SK-N-SH (cell line): ENCODE measurements around the gene G2E3. TPM values are rescaled to one million over a fixed set of nuclear protein-coding genes. Genes with fewer than 3 reads are reported as not detected.
"Not testable (repeated sequence)": the region's sequence is repeated elsewhere in the genome, so short reads cannot be mapped to it uniquely, and the experiment has no call there.

ENCODE experiments used
- CTCF ChIA-PET: fragments of 300-600, 350-600 bp; formaldehyde crosslinking; extraction: SDS; loops from one replicate; lab custom pipeline; 2021; lab: Yijun Ruan, JAX
- POLR2A ChIA-PET: fragments of 350-600 bp; sonication (Branson Sonifier 250); formaldehyde crosslinking; extraction: SDS; loops from one replicate; lab custom pipeline; 2020; ENCODE audit warnings: antibody characterized with exemption, inconsistent platforms; lab: Yijun Ruan, JAX
- DNase-seq: peaks from one replicate; pipeline ENCODE4 v3.0.0; 2012
- H2AFZ ChIP-seq: fragments of 200-600 bp; sonication (generic); 2 replicates; pipeline ENCODE4 v1.8.1; 2016; ENCODE audit warnings: antibody characterized with exemption, mild to moderate bottlenecking, low read depth
- H3F3A ChIP-seq: fragments of 200-600 bp; sonication (generic); replicated peaks from 2 replicates; pipeline ENCODE3; 2016; ENCODE audit warnings: antibody characterized with exemption, mild to moderate bottlenecking; ENCODE audit not compliant: insufficient read depth
- H3K27ac ChIP-seq, 2 experiments: fragments of 200-500 bp in 1 of 2; fragments of 200-600 bp in 1 of 2; sonication (Bioruptor generic) in 1 of 2; sonication (generic), shearing (Covaris generic) in 1 of 2; 2 replicates each; pipeline versions ENCODE4 v1.5.1 to v1.6.1; 2014 to 2016; ENCODE audit warnings: low read depth in 2 of 2, inconsistent platforms in 1 of 2, low read length in 1 of 2, mild to moderate bottlenecking in 1 of 2, mixed read lengths in 1 of 2
- H3K27me3 ChIP-seq: fragments of 200-600 bp; sonication (generic), shearing (Covaris generic); 2 replicates; pipeline ENCODE4 v1.6.1; 2016; ENCODE audit warnings: mixed run types; ENCODE audit not compliant: insufficient read depth
- H3K36me3 ChIP-seq, 2 experiments: fragments of 200-500 bp in 1 of 2; fragments of 200-600 bp in 1 of 2; sonication (Bioruptor generic) in 1 of 2; sonication (generic) in 1 of 2; replicated peaks in 1 of 2; 2 replicates each; pipeline versions ENCODE3 to v1.5.1; 2014 to 2016; ENCODE audit warnings: low read length in 1 of 2, mild to moderate bottlenecking in 1 of 2; ENCODE audit not compliant: insufficient read depth in 2 of 2, control insufficient read depth in 1 of 2
- H3K4me1 ChIP-seq, 2 experiments: fragments of 200-500 bp in 1 of 2; fragments of 200-600 bp in 1 of 2; sonication (Bioruptor generic) in 1 of 2; sonication (generic), shearing (Covaris generic) in 1 of 2; 2 replicates each; pipeline versions ENCODE4 v1.5.1 to v1.6.1; 2014 to 2016; ENCODE audit warnings: low read depth in 1 of 2, low read length in 1 of 2, mixed run types in 1 of 2; ENCODE audit not compliant: insufficient read depth in 2 of 2, control insufficient read depth in 1 of 2
- H3K4me2 ChIP-seq: fragments of 200-600 bp; sonication (generic), shearing (Covaris generic); 2 replicates; pipeline ENCODE4 v1.6.1; 2017; ENCODE audit warnings: mixed run types
- H3K4me3 ChIP-seq, 2 experiments: fragments of 200-500 bp in 1 of 2; fragments of 200-600 bp in 1 of 2; sonication (Bioruptor generic) in 1 of 2; sonication (generic), shearing (Covaris generic) in 1 of 2; 2 replicates each; pipeline versions ENCODE4 v1.5.1 to v1.8.1; 2014 to 2016; ENCODE audit warnings: low read depth in 2 of 2, inconsistent platforms in 1 of 2, low read length in 1 of 2, mild to moderate bottlenecking in 1 of 2, mixed read lengths in 1 of 2, moderate library complexity in 1 of 2
- H3K79me2 ChIP-seq: fragments of 200-600 bp; sonication (generic); 2 replicates; pipeline ENCODE4 v1.8.1; 2017; ENCODE audit warnings: mild to moderate bottlenecking; ENCODE audit not compliant: insufficient read depth
- H3K9ac ChIP-seq: fragments of 200-600 bp; sonication (generic); 2 replicates; pipeline ENCODE4 v1.6.1; 2017; ENCODE audit warnings: mixed run types
- H3K9me2 ChIP-seq: fragments of 200-600 bp; sonication (generic); 2 replicates; pipeline ENCODE4 v1.6.1; 2017; ENCODE audit warnings: mixed run types
- H3K9me3 ChIP-seq: fragments of 200-600 bp; sonication (generic); 2 replicates; pipeline ENCODE4 v1.6.1; 2017; ENCODE audit warnings: mixed run types, mild to moderate bottlenecking, moderate library complexity
- H4K20me1 ChIP-seq: fragments of 200-600 bp; sonication (generic); 2 replicates; pipeline ENCODE4 v1.6.1; 2017; ENCODE audit warnings: mild to moderate bottlenecking, mixed run types; ENCODE audit not compliant: insufficient read depth
- FOSL2 ChIP-seq: IDR thresholded peaks from 2 replicates; pipeline ENCODE4 v1.4.0; 2012; ENCODE audit warnings: low read depth, mild to moderate bottlenecking, moderate library complexity, borderline replicate concordance
- FOXM1 ChIP-seq: IDR thresholded peaks from 2 replicates; pipeline ENCODE4 v1.4.0; 2012; ENCODE audit warnings: low read depth, mild to moderate bottlenecking
- GABPA ChIP-seq: IDR thresholded peaks from 2 replicates; pipeline ENCODE4 v1.4.0; 2012; ENCODE audit warnings: low read depth, mild to moderate bottlenecking
- NFIC ChIP-seq: IDR thresholded peaks from 2 replicates; pipeline ENCODE4 v1.4.0; 2012; ENCODE audit warnings: borderline replicate concordance
- SMC3 ChIP-seq: IDR thresholded peaks from 2 replicates; pipeline ENCODE4 v1.6.1; 2012; ENCODE audit warnings: low read depth, low read length, improper control_type of control experiment
- WGBS: methylation state at CpG from one replicate; pipeline ENCODE4 v1.1.6; 2017; ENCODE audit warnings: low lambda C conversion rate; 5-methylcytosine and 5-hydroxymethylcytosine counted together
- polyA plus RNA-seq, 3 experiments: library from polyadenylated mRNA; depleted of rRNA; stranded (reverse); fragments of >200 nt; gene quantifications; 2 replicates each; pipeline ENCODE4 v1.2.3, GENCODE V29; 2012
- TF ChIP-seq, protein P1 (sequence below): IDR thresholded peaks from 2 replicates; pipeline ENCODE4 v1.4.0; 2012; ENCODE audit warnings: low read depth, borderline replicate concordance
- TF ChIP-seq, protein P2 (sequence below): IDR thresholded peaks from 2 replicates; pipeline ENCODE4 v1.6.1; 2012; ENCODE audit warnings: mild to moderate bottlenecking, low read depth, low read length, moderate library complexity
- TF ChIP-seq, protein P3 (sequence below): IDR thresholded peaks from 2 replicates; pipeline ENCODE4; 2012

G2E3 gene
- polyA plus RNA-seq, 1 of the 3 experiments (the other 2 are of a cell fraction): 2.9 TPM

DNA sequence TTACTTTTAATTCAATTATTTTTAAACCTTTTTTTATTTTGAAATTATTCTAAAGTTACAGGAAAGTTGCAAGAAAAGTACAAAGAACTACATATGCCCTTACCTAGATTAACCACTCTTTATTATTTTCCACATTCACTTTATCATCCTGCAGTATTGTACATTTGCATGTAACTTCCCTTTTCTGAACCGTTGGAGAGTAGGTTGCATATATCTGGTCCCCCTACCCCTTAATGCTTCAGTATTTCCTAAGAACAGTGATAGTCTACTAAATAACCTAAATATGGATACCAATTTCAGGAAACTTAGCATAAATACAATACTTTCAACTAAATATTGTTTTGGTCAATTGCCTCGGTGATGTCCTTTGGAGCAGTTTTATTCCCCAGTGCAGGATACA, 15.0 kb downstream of the G2E3 start:
- Histone ChIP-seq H3K9me2 (no peaks in the 10 kb centered on the region), H3K9ac (no peak overlapping the region), H3K27ac (no peak overlapping the region; a peak in 1 of 4 replicates), H3K4me1 (peaks cover 3 to 19% of the 10 kb centered on the region in 2 experiments; a peak in 3 of 4 replicates)
- DNase-seq: no peak
- CTCF ChIA-PET: no interaction called here
- no peak for TF ChIP-seq FOXM1
- TF ChIP-seq, protein P1, sequence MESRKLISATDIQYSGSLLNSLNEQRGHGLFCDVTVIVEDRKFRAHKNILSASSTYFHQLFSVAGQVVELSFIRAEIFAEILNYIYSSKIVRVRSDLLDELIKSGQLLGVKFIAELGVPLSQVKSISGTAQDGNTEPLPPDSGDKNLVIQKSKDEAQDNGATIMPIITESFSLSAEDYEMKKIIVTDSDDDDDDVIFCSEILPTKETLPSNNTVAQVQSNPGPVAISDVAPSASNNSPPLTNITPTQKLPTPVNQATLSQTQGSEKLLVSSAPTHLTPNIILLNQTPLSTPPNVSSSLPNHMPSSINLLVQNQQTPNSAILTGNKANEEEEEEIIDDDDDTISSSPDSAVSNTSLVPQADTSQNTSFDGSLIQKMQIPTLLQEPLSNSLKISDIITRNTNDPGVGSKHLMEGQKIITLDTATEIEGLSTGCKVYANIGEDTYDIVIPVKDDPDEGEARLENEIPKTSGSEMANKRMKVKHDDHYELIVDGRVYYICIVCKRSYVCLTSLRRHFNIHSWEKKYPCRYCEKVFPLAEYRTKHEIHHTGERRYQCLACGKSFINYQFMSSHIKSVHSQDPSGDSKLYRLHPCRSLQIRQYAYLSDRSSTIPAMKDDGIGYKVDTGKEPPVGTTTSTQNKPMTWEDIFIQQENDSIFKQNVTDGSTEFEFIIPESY: no peak
- TF ChIP-seq, protein P2, sequence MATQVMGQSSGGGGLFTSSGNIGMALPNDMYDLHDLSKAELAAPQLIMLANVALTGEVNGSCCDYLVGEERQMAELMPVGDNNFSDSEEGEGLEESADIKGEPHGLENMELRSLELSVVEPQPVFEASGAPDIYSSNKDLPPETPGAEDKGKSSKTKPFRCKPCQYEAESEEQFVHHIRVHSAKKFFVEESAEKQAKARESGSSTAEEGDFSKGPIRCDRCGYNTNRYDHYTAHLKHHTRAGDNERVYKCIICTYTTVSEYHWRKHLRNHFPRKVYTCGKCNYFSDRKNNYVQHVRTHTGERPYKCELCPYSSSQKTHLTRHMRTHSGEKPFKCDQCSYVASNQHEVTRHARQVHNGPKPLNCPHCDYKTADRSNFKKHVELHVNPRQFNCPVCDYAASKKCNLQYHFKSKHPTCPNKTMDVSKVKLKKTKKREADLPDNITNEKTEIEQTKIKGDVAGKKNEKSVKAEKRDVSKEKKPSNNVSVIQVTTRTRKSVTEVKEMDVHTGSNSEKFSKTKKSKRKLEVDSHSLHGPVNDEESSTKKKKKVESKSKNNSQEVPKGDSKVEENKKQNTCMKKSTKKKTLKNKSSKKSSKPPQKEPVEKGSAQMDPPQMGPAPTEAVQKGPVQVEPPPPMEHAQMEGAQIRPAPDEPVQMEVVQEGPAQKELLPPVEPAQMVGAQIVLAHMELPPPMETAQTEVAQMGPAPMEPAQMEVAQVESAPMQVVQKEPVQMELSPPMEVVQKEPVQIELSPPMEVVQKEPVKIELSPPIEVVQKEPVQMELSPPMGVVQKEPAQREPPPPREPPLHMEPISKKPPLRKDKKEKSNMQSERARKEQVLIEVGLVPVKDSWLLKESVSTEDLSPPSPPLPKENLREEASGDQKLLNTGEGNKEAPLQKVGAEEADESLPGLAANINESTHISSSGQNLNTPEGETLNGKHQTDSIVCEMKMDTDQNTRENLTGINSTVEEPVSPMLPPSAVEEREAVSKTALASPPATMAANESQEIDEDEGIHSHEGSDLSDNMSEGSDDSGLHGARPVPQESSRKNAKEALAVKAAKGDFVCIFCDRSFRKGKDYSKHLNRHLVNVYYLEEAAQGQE: no peak
- TF ChIP-seq SMC3: no peak
- TF ChIP-seq FOSL2: no peak
- no peak for TF ChIP-seq NFIC
- TF ChIP-seq GABPA: no peak
- TF ChIP-seq, protein P3, sequence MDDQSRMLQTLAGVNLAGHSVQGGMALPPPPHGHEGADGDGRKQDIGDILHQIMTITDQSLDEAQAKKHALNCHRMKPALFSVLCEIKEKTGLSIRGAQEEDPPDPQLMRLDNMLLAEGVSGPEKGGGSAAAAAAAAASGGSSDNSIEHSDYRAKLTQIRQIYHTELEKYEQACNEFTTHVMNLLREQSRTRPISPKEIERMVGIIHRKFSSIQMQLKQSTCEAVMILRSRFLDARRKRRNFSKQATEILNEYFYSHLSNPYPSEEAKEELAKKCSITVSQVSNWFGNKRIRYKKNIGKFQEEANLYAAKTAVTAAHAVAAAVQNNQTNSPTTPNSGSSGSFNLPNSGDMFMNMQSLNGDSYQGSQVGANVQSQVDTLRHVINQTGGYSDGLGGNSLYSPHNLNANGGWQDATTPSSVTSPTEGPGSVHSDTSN: no peak
- TF ChIP-seq, all 33 proteins: peak for 0
- Histone ChIP-seq H3K79me2 (peaks cover 100% of the 10 kb centered on the region), H4K20me1 (peaks cover 62% of the 10 kb centered on the region), H2AFZ (no peak overlapping the region), H3F3A (peaks cover 5% of the 10 kb centered on the region), H3K4me3 (no peak overlapping the region), H3K9me3 (no peaks in the 10 kb centered on the region), H3K27me3 (no peaks in the 10 kb centered on the region), H3K36me3 (peaks cover 0 to 15% of the 10 kb centered on the region in 2 experiments), H3K4me2 (no peak overlapping the region)
- 100% methylated on average over 2 of the region's 2 CpGs for WGBS
- POLR2A ChIA-PET: no interaction called here

DNA sequence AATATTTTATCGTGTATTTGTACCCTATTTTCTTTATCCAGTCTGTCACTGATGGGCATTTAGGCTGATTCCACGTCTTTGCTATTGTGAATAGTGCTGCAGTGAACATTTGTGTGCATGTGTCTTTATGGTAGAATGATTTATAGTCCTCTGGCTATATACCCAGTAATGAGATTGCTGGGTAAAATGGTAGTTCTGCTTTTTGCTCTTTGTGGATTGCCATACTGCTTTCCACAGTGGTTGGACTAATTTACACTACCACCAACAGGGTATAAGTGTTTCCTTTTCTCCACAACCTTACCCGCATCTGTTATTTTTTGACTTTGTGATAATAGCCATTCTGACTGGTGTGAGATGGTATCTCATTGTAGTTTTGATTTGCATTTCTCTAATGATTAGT, 15.8 kb downstream of the G2E3 start:
- WGBS: 72% methylated on average over 3 of the region's 3 CpGs
- POLR2A ChIA-PET: not testable (repeated sequence)

DNA sequence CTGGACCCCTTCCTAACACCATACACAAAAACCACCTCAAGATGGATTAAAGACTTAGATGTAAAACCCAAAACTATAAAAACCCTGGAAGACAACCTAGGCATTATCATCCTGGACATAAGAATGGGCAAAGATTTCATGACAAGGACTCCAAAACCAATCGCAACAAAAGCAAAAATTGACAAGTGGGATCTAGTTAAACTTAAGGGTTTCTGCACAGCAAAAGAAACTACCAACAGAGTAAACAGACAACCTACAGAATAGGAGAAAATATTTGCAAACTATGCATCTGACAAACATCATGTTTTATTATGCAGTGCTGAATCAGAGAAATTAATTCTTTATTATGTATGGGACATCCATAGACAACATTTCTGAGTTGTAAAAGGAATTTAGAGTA, 17.4 kb downstream of the G2E3 start:
- H3K9me2 ChIP-seq, H3F3A ChIP-seq, H3K9ac ChIP-seq, H3K4me1 ChIP-seq, H3K27me3 ChIP-seq, H3K9me3 ChIP-seq, H3K4me2 ChIP-seq, DNase-seq, POLR2A ChIA-PET, H3K4me3 ChIP-seq, CTCF ChIA-PET, H3K27ac ChIP-seq, H2AFZ ChIP-seq: not testable (repeated sequence)
- peaks cover 63% of the 10 kb centered on the region for H4K20me1 ChIP-seq
- WGBS: 95% methylated on average over 1 of the region's 1 CpG
- H3K79me2 ChIP-seq: peaks cover 100% of the 10 kb centered on the region
- peaks cover 0 to 15% of the 10 kb centered on the region in 2 experiments for H3K36me3 ChIP-seq

More for the DNA sequence above, 15.8 kb downstream of the G2E3 start:
- H3K9me2 ChIP-seq, H3K9me3 ChIP-seq, CTCF ChIA-PET, H3K9ac ChIP-seq, H3K4me2 ChIP-seq, DNase-seq, H3K27me3 ChIP-seq, H2AFZ ChIP-seq, H3F3A ChIP-seq, H3K27ac ChIP-seq, H3K4me3 ChIP-seq: not testable (repeated sequence)
- H3K36me3 ChIP-seq: peaks cover 0 to 15% of the 10 kb centered on the region in 2 experiments
- peaks cover 100% of the 10 kb centered on the region for H3K79me2 ChIP-seq
- peaks cover 3 to 19% of the 10 kb centered on the region in 2 experiments; a peak in 3 of 4 replicates for H3K4me1 ChIP-seq
- H4K20me1 ChIP-seq: peaks cover 62% of the 10 kb centered on the region
